A549 treated with Hydrocortisone at 1 μM for 4 hours (cell line): Measurements from ENCODE around the gene CHD9. TPM values are rescaled to one million over a fixed set of nuclear protein-coding genes. Genes with fewer than 3 reads are reported as not detected.

Experiments used
- total RNA-seq: library from RNA; stranded (reverse); fragments of 200-300 nt; extraction: Qiagen RNA extraction; gene quantifications from 5 replicates; pipeline ENCODE4 v1.2.3, GENCODE V29; 2022

Gene CHD9
- 13.5 to 20.8 TPM (median 16.6 TPM) in 5 replicates for total RNA-seq

GRCh38 chr16:53054670-53055485 lies at the start of gene CHD9:
Gene CHD9 (plus strand): TSS chr16:53054991. CDS start chr16:53156090, 101,099 bp downstream.

GRCh38 chr16:53052519-53053501 lies 2.0 kb upstream of the CHD9 start, which contains the start of gene CHD9NB:
Gene CHD9NB (minus strand): TSS chr16:53052897. CDS start chr16:53044158, 8,739 bp downstream.

Other genes with a start within 250 kb of the CHD9 start
- gene CHD9NB, start 2.1 kb upstream of the CHD9 start, total RNA-seq, result 0.86 to 1.3 TPM (median 1.1 TPM) in 5 replicates